ENCODE results near the gene YY1.

GRCh38 chr14:100309028-100309737 is 70.2 kb downstream of the YY1 start:
- TF ChIP-seq CTCF (IDR thresholded peaks at IDR 0.05) (no peak), POLR2A (IDR thresholded peaks at IDR 0.05) (no peak), POLR2AphosphoS5 (IDR thresholded peaks at IDR 0.05) (no peak), EP300 (IDR thresholded peaks at IDR 0.05) (no peak)
